HFFc6 (cell line): Measurements from ENCODE around the gene TSPAN11. TPM values are rescaled to one million over a fixed set of nuclear protein-coding genes. Genes with fewer than 3 reads are reported as not detected.

Experiments used
- DNase-seq: peaks from one replicate; pipeline ENCODE4 v3.0.0-alpha.2; 2018
- H3K27ac Mint-ChIP-seq: 2 replicates; pipeline ENCODE4 v1.8.0; 2020; ENCODE audit warnings: mild to moderate bottlenecking, mixed read lengths
- H3K27me3 Mint-ChIP-seq: 2 replicates; pipeline ENCODE4 v1.8.0; 2021; ENCODE audit warnings: mild to moderate bottlenecking, moderate library complexity, mixed read lengths; ENCODE audit not compliant: insufficient read depth
- H3K36me3 Mint-ChIP-seq: 2 replicates; pipeline ENCODE4 v1.8.0; 2021; ENCODE audit warnings: low read depth, mixed read lengths
- H3K4me1 Mint-ChIP-seq: 2 replicates; pipeline ENCODE4 v1.8.0; 2020; ENCODE audit warnings: low read depth, mixed read lengths
- H3K4me3 Mint-ChIP-seq: 2 replicates; pipeline ENCODE4 v1.8.0; 2020; ENCODE audit warnings: mild to moderate bottlenecking, moderate library complexity, mixed read lengths
- H3K9me3 Mint-ChIP-seq: 2 replicates; pipeline ENCODE4 v1.8.0; 2020; ENCODE audit warnings: mild to moderate bottlenecking, mixed read lengths
- CTCF ChIP-seq: fragments of 200-600 bp; sonication (generic); IDR thresholded peaks from 2 replicates; pipeline ENCODE4 v1.5.0; 2021; ENCODE audit warnings: antibody characterized with exemption, mild to moderate bottlenecking
- total RNA-seq, 6 experiments: library from RNA; stranded (reverse); fragmentation: NEBNext Ultra II Directional; extraction: Animal tissue kit (Norgen Biotek cat#: 25700); gene quantifications; 2 replicates in 1 of 6; 3 replicates in 5 of 6; pipeline ENCODE4 v1.2.3, GENCODE V29; 2021

TSPAN11 gene
- total RNA-seq, 6 experiments from 2014 or later = 0.17 to 0.18 TPM; not detected in 4

- no peak for TF ChIP-seq CTCF
- Mint-ChIP-seq H3K27me3 (peaks cover 51% of the 10 kb centered on the region), H3K9me3 (no peaks in the 10 kb centered on the region), H3K4me3 (no peak overlapping the region), H3K36me3 (no peaks in the 10 kb centered on the region), H3K27ac (no peak overlapping the region), H3K4me1 (no peaks in the 10 kb centered on the region)
- DNase-seq = no peak
Observed at GRCh38 chr12:30969606-30970395, 43.3 kb downstream of the TSPAN11 start.

GRCh38 chr12:30970559-30971197 is 44.1 kb downstream of the TSPAN11 start:
- Mint-ChIP-seq H3K36me3 (no peaks in the 10 kb centered on the region), H3K27ac (no peak overlapping the region), H3K27me3 (peaks cover 54% of the 10 kb centered on the region), H3K4me3 (no peak overlapping the region), H3K4me1 (no peaks in the 10 kb centered on the region), H3K9me3 (no peaks in the 10 kb centered on the region)
- no peak for DNase-seq
- TF ChIP-seq CTCF = no peak

GRCh38 chr12:30972035-30972434 is 45.5 kb downstream of the TSPAN11 start:
- Mint-ChIP-seq H3K27ac (no peak overlapping the region), H3K4me1 (no peaks in the 10 kb centered on the region), H3K9me3 (no peaks in the 10 kb centered on the region), H3K36me3 (no peaks in the 10 kb centered on the region), H3K27me3 (peaks cover 52% of the 10 kb centered on the region), H3K4me3 (no peak overlapping the region)
- no peak for DNase-seq
- no peak for TF ChIP-seq CTCF

GRCh38 chr12:30973175-30973574 is 46.6 kb downstream of the TSPAN11 start:
- no peaks in the 10 kb centered on the region for H3K36me3 Mint-ChIP-seq
- H3K9me3 Mint-ChIP-seq = no peaks in the 10 kb centered on the region
- no peak overlapping the region for H3K4me3 Mint-ChIP-seq
- peaks cover 54% of the 10 kb centered on the region for H3K27me3 Mint-ChIP-seq
- no peak overlapping the region for H3K27ac Mint-ChIP-seq
- TF ChIP-seq CTCF = no peak
- DNase-seq = no peak
- H3K4me1 Mint-ChIP-seq = no peaks in the 10 kb centered on the region

- peaks cover 53% of the 10 kb centered on the region for H3K27me3 Mint-ChIP-seq
- H3K36me3 Mint-ChIP-seq = no peaks in the 10 kb centered on the region
- no peak for DNase-seq
- TF ChIP-seq CTCF = no peak
- no peaks in the 10 kb centered on the region for H3K4me1 Mint-ChIP-seq
- H3K9me3 Mint-ChIP-seq = no peaks in the 10 kb centered on the region
- no peak overlapping the region for H3K4me3 Mint-ChIP-seq
- H3K27ac Mint-ChIP-seq = no peak overlapping the region
Observed at GRCh38 chr12:30973830-30974229, 47.3 kb downstream of the TSPAN11 start.
